GM04503 (cell line): ENCODE data around the gene RALGDS.
A peak's percentile ranks its signal among the peaks of the same experiment; 100 is the strongest.

Source experiments
- DNase-seq: peaks from one replicate; pipeline ENCODE4 v3.0.0-alpha.2; 2012; ENCODE audit warnings: low read depth

RALGDS gene

DNA sequence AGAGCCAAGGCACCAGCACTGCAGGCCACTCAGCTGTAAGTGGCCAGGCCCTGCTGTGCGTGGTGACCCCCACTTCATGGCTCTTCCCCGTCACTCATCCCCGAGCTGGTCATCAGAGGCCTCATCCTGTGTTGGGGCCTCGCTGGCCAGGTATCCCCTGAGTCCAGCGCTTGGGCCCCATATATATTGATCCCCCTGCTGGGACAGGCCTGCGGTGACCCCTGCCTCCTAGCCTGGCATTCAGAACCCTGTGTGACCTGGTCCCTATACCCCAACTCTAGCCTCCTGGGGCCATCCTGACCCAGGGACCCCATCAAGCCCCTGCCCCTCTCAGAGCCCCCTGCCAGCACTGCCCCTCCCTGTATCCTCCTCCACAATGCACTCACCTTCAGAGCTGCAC lies 30.0 kb upstream of the RALGDS start:
- DNase-seq = no peak

GRCh38 chr9:133149130-133150015 lies 28.3 kb upstream of the RALGDS start:
- peak; percentile 49 for DNase-seq

DNA sequence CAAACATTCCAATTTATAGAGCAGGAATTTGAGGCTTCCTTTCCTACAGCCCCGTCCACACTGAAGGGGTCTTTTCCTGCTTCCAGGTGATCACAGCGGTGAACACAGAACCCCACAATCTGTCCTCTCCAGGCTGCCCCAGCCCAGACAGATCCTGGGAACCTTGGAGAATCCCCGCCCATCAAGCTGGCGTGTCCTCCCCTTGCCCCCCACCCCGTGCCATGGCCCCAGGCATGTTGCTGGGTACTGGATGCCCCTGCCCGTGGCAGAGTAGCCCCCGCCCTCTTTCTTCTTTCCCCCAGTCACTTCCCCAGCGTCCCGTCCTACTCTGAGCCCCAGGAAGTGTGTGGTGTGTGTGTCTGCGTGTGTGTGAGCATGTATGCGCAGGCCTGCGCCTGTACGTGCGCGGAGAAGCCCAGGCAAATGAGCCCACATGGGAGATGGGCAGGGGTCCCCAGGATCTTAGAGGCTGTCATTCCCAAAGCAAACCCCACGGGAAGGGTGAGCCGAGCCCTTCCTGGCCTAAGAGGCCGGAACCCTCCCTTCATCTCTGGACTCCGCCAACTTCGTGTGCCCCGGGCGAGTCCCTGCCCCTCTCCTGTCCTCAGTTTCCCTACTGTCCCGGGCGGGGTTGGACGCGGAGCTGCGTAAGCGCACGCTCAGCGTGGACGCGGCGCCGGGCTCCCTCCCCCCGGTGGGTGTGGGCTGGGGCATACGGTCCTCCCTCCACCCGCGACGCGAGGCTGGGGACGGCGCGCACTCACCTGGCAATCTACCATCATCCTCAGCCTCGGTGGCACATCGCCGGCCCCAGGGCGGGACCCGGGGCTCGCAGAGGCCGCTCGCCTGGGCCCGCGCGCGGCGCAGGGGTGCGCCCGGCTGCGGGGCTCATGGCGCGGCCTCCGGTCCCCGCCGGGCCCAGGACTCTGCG lies 27.4 kb upstream of the RALGDS start:
- DNase-seq = no peak

GRCh38 chr9:133147412-133148198 lies 26.6 kb upstream of the RALGDS start:
- DNase-seq = no peak

- no peak for DNase-seq
These were observed 25.8 kb upstream of the RALGDS start for GRCh38 chr9:133146746-133147411.

DNA sequence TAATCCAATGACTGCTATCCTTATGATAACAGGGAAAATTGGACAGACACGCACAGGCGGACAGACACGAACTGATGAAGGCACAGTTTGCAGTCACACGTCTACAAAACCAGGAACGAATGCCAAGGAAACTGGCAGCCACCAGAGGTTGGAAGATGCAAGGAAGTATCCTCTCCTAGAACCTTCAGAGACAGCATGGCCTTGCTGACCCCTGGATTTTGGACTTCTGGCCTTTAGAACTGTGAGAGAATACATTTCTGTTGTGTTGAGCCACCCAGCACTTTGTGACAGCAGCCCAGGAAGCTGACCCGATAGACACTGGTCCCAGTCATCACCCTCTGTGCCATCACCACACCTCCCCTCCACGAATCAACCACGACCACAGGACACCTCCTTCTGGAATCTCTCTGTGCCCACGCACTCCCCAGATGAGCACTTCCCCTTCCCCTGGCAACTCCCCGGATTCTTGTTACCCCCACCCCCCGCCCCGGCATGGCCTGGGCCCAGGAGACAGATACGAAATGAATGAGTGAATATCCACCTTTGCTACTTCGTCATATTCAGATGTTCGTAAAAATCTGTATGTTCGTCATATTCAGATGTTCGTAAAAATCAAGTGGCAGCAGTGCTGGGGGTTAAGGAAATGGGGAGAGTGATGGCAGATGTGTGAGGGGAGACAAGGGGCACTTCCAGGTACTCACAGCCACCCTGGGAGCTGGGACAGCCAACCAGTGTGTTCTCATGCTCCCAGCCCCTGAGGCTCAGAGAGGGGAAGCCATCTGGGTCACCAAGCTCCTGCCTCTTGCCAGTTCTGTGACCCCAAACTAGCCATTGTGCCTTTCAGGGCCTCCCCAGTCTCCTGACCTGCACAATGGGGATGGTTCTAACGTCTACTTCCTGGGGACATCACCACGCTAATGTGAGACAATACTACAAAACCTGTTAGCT lies 24.1 kb upstream of the RALGDS start:
- no peak for DNase-seq

DNA sequence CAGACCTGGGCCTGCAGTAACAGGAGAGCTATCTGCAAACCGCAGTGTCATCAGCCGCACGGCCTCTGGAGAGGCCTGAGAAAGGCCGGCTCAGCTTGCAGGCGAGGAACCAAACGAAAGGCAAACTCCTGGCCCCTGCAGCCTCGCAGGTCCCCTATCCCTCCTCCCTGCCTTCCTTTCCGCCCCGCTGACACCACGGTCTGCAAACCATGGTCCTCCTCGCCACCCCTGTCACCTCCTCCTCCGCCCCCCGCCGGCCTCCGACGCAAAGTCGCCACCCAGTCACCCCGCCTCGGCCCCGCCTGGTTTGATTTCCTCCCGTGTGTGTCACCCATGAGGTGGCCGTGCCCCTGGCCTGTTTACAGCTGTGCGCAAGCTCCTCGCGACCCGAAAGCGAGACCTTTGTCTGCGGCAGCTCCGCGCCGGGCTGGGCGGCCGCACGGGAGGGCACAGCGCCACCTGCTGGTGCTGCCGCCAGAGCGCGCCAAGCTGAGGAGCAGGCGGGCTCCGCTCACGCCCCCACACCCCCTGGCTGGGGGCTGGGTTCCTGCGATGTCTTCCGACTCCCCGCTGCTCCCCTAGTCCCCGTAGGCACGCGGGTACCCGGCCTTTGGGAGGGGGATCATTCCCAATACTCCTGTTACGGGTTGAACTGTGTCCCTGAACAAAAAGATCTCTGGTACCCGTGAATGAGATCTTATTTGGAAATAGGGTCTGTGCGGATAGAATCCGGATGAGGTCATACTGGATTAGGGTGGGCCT lies 23.3 kb upstream of the RALGDS start:
- DNase-seq = no peak

GRCh38 chr9:133143639-133144141 lies 22.6 kb upstream of the RALGDS start:
- no peak for DNase-seq

- no peak for DNase-seq
These were observed 21.9 kb upstream of the RALGDS start for GRCh38 chr9:133142684-133143622.

DNA sequence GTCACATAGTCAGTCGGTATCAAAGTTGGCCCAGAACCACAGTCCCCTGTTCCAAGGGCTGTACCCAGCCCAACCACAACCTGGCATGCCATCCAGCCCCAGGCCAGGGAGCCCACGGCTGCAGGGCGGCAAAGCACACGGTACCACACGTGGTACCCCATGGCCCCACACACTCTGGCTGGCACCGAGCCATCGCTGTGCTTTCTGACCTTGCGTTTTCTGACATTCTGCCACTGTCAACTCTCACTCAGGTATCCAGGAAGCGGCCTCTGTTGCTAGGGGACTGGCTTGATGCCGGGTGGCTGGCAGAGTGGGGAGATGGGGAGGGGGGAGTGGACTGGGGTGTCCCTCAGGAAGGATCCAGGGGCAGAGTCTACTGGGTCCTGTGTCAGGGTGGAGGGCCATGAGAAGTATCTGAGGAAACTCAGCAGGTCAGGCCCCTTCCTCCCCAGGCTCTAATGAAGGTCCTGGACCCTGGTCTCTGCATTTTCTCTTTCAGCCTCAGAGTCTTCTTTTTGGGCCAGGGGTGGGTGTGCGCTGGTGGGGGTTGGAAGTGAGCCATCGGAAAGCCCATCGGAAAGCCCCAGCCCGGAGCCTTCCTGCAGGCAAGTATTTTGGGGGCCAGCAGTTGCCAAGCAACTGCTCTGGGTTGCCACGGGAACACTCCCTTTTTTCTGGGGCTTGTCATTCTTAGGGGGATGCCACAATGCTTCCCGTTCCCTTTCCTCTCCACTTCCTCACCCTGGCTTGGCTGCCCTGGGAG lies 21.0 kb upstream of the RALGDS start:
- no peak for DNase-seq

GRCh38 chr9:133140606-133141005 lies 19.6 kb upstream of the RALGDS start:
- no peak for DNase-seq

DNA sequence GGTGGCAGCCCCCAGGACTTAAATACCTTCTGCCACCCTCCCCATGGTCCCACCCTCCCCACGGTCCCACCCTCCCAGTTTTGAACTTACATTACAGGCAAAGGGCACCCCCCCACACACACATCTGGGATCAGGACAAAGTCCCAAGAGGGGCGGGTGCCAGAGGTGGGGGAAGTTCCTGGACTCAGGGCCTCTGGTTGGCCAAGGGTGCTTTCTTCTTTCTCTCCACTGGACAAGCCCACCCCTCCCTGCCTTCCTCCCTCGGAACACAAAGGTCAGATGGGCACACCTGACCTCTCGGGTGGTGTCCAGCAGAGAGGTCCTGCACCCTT lies 19.1 kb upstream of the RALGDS start:
- DNase-seq = no peak

GRCh38 chr9:133139246-133140173 lies 18.5 kb upstream of the RALGDS start:
- DNase-seq = no peak

- DNase-seq = no peak
These were observed 16.6 kb upstream of the RALGDS start for GRCh38 chr9:133137451-133138231.

- DNase-seq = peak; percentile 52
These were observed 14.2 kb upstream of the RALGDS start for GRCh38 chr9:133135146-133135745.
